ENCODE measurements around the gene P4HA2.

The P4HA2 gene

DNA sequence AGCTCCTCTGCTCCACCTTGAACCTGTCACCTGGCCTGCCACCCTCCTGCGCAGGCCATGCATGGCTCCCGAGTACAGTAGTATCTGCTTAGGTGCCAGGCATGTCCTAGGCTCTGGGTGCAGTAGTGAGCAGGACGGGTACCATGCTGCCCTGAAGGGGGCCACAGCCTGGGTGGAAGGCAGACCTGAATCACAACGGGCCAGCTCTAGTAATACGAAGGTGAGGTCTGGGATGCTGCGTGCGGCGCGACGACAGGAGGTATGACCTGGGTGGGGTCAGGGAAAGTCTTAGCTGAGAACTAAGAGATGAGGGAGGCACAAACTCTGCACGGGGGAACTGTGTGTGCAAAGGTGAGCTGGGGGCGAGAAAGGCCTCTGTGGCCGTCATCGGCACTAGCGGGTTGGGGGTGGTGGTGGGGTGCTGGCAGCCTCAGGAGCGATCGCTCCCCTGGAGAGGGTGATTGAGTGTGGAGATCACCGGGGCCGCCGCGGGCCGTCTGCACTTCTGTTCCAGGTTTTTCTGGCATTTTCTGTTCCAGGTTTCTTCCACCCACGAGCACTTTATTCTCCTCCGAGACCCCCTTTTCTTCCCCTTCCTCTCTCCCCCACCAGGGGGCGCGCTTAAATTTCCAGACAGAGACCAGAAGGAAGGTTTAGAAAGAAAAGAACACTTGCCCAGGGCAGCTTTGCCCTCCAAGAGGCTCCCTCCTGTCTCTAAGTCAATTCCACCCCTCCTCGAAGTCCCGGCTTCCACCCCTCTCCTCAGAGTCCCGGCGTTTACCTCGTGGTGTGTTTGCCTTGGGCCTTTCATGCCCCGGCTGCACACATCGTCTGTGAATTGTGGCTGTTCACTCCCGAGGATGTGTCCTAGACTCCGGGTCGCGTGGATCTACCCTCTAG, 44.9 kb upstream of the P4HA2 start:
- H3K4me3 ChIP-seq (ENCODE audit: control insufficient read depth, low read depth, low read length), result no peak overlapping the region
- peak; percentile 77 for TF ChIP-seq CTCF (conservative IDR thresholded peaks at IDR 0.05; ENCODE audit: control insufficient read depth, insufficient read depth, low read depth, low read length)
- DNase-seq (ENCODE audit: low read depth), result peak; percentile 48

DNA sequence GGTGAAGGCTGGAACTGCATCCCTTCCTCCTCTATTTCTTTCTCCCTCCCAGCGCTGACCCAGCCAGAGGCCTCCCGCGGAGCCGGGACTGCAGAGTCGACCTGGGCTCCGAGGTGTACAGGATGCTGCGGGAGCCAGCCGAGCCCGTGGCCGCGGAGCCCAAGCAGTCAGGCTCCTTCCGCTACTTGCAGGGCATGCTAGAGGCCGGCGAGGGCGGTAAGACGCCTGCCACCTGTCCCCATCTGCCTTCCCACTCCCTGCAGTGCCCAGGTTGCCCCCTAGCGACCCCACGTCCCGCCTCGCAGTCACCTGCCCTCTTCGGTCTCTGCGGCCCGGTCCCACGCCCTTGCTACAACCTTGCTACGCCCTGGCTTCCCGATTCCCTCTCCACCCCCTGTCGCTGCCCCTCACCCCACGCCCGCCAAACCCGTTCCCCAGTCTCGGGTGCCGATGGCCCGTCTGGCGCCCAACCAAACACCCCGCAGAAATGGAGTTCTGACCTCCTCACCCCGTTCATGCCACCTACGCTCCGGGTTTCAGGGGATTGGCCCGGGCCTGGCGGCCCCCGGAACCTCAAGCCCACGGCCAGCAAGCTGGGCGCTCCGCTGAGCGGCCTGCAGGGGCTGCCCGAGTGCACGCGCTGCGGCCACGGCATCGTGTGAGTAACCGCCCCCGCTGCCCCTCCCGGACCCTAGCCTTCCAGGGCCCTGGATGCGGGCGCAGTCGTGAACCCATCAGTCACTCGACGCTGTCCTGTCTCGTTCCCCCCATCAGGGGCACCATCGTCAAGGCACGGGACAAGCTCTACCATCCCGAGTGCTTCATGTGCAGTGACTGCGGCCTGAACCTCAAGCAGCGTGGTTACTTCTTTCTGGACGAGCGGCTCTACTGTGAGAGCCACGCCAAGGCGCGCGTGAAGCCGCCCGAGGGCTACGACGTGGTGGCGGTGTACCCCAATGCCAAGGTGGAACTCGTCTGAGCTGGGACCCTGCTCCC, 43.9 kb upstream of the P4HA2 start:
- no peak for TF ChIP-seq CTCF (conservative IDR thresholded peaks at IDR 0.05; ENCODE audit: control insufficient read depth, insufficient read depth, low read depth, low read length)
- DNase-seq (ENCODE audit: low read depth), result no peak
- no peak overlapping the region for H3K4me3 ChIP-seq (ENCODE audit: control insufficient read depth, low read depth, low read length)

DNA sequence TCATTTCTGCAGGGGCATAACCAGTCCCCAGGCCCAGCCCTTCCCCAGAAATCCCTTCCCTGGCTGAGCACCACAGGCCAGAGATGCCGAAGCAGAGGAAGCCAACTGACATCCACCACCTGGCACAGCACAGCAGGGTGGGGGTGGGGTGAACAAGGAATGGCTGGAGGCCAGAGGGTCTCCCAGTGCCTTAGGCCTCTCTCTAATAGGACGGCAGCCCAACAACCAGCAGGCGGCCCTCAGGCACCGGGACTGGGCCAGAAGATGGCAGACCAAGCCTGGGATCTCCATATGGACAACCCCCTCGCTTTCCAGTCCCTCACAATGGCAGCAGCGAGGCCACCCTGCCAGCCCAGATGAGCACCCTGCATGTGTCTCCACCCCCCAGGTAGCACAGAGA, 43.1 kb upstream of the P4HA2 start:
- no peak for DNase-seq (ENCODE audit: low read depth)
- no peak for TF ChIP-seq CTCF (conservative IDR thresholded peaks at IDR 0.05; ENCODE audit: control insufficient read depth, insufficient read depth, low read depth, low read length)
- no peak overlapping the region for H3K4me3 ChIP-seq (ENCODE audit: control insufficient read depth, low read depth, low read length)

- no peak for DNase-seq (ENCODE audit: low read depth)
- no peak for TF ChIP-seq CTCF (conservative IDR thresholded peaks at IDR 0.05; ENCODE audit: control insufficient read depth, insufficient read depth, low read depth, low read length)
- H3K4me3 ChIP-seq (ENCODE audit: control insufficient read depth, low read depth, low read length), result no peak overlapping the region
Observed at GRCh38 chr5:132270335-132270665, 42.6 kb upstream of the P4HA2 start.

DNA sequence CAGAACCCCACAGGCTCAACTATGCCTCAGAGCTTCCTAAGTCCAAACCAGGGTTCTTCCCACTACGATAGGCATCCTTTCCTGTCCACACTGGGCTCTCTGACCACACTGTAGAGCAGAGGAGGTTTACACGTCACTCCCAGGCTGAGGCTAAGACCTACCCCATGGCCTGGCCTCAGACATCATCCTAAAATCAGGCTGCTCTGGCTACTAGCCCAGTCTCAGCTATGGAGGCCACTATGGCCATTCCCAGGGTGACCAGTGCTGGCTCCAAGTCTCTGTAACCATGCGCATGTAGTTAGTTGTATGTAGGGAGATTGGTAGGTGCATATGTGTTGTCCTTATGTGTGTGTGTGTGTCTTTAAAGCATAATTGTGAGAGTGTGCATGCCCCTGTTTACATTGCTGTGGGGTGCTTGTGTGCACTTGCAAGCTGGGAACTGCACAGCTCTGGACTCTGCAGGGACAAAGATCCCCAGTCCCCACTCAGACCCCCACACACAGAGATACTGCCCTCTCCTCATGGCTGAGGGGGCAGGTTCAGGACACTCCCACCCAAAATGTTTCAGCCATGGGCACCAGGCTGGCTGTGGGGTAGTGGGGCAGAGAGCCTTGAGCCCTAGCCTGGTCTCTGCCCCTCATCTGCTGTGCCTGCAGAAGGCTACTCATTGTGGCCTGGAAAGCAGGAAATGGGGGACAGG, 42.1 kb upstream of the P4HA2 start:
- H3K4me3 ChIP-seq (ENCODE audit: control insufficient read depth, low read depth, low read length), result no peak overlapping the region
- no peak for DNase-seq (ENCODE audit: low read depth)
- TF ChIP-seq CTCF (conservative IDR thresholded peaks at IDR 0.05; ENCODE audit: control insufficient read depth, insufficient read depth, low read depth, low read length), result no peak

All from fibroblast of mammary gland (primary cell).